Neural progenitor cell (in vitro differentiated cells): Measurements from ENCODE around the gene GDE1. TPM values are rescaled to one million over a fixed set of nuclear protein-coding genes. Genes with fewer than 3 reads are reported as not detected.
A peak's percentile ranks its signal among the peaks of the same experiment; 100 is the strongest.

Experiments used
- DNase-seq: peaks from one replicate; pipeline ENCODE4 v3.0.0-alpha.2; 2016; ENCODE audit warnings: low spot score
- H2AFZ ChIP-seq: fragments of 200-600 bp; sonication (generic); replicated peaks from 2 replicates; pipeline ENCODE4 v1.6.1; 2016; ENCODE audit warnings: antibody characterized with exemption
- H3F3A ChIP-seq: fragments of 200-600 bp; sonication (generic); 2 replicates; pipeline ENCODE4 v1.6.1; 2016; ENCODE audit warnings: antibody characterized with exemption, low read depth
- H3K27ac ChIP-seq: fragments of 200-600 bp; sonication (generic); 2 replicates; pipeline ENCODE4 v1.5.1; 2016; ENCODE audit warnings: mild to moderate bottlenecking
- H3K27me3 ChIP-seq: fragments of 200-600 bp; sonication (generic); 2 replicates; pipeline ENCODE4 v1.6.1; 2016; ENCODE audit warnings: mild to moderate bottlenecking, moderate library complexity
- H3K36me3 ChIP-seq: fragments of 200-600 bp; sonication (generic); 2 replicates; pipeline ENCODE4 v1.5.1; 2016
- H3K4me1 ChIP-seq: fragments of 200-600 bp; sonication (generic); 2 replicates; pipeline ENCODE4 v1.6.1; 2016; ENCODE audit warnings: mixed run types
- H3K4me2 ChIP-seq: fragments of 200-600 bp; sonication (generic); 2 replicates; pipeline ENCODE4 v1.6.1; 2016
- H3K4me3 ChIP-seq: fragments of 200-600 bp; sonication (generic); 2 replicates; pipeline ENCODE4 v1.5.1; 2016
- H3K79me2 ChIP-seq: fragments of 200-600 bp; sonication (generic); 2 replicates; pipeline ENCODE4 v1.6.1; 2016; ENCODE audit warnings: low read depth
- H3K9ac ChIP-seq: fragments of 200-600 bp; sonication (generic); 2 replicates; pipeline ENCODE4 v1.6.1; 2016
- H3K9me3 ChIP-seq: fragments of 200-600 bp; sonication (generic); 2 replicates; pipeline ENCODE4 v1.5.1; 2016; ENCODE audit warnings: low read depth
- H4K20me1 ChIP-seq: fragments of 200-600 bp; sonication (generic); 2 replicates; pipeline ENCODE4 v1.6.1; 2016; ENCODE audit warnings: low read depth
- H3K27ac Mint-ChIP-seq: 3 replicates; pipeline ENCODE4 v1.8.0; 2021; ENCODE audit warnings: mixed read lengths
- H3K27me3 Mint-ChIP-seq: 2 replicates; pipeline ENCODE4 v1.8.0; 2022; ENCODE audit warnings: low read depth, mild to moderate bottlenecking, inconsistent platforms, moderate library complexity, mixed read lengths; ENCODE audit not compliant: insufficient read depth
- H3K36me3 Mint-ChIP-seq: 3 replicates; pipeline ENCODE4 v1.8.0; 2021; ENCODE audit warnings: mixed read lengths
- H3K4me1 Mint-ChIP-seq: 3 replicates; pipeline ENCODE4 v1.8.0; 2021; ENCODE audit warnings: mixed read lengths
- H3K4me3 Mint-ChIP-seq: 3 replicates; pipeline ENCODE4 v1.8.0; 2021; ENCODE audit warnings: mild to moderate bottlenecking, moderate library complexity, mixed read lengths
- H3K9me3 Mint-ChIP-seq: 3 replicates; pipeline ENCODE4 v1.8.0; 2020; ENCODE audit warnings: mixed read lengths
- EZH2 ChIP-seq: fragments of 200-600 bp; sonication (generic); IDR thresholded peaks from 2 replicates; pipeline ENCODE4 v1.6.1; 2017; ENCODE audit warnings: antibody characterized with exemption, mild to moderate bottlenecking, moderate library complexity
- EZH2phosphoT487 ChIP-seq: fragments of 200-600 bp; sonication (generic); IDR thresholded peaks from 2 replicates; pipeline ENCODE4 v1.6.1; 2017; ENCODE audit warnings: antibody characterized with exemption
- total RNA-seq: library from RNA; depleted of rRNA; stranded (reverse); fragments of >200 nt; gene quantifications from 2 replicates; pipeline ENCODE4 v1.2.3, GENCODE V29; 2015; ENCODE audit warnings: low replicate concordance
- TF ChIP-seq, protein P1 (sequence below): fragments of 200-600 bp; sonication (generic); IDR thresholded peaks from 2 replicates; pipeline ENCODE4 v1.5.1; 2017; ENCODE audit warnings: antibody characterized with exemption, mild to moderate bottlenecking

GDE1 gene
- total RNA-seq, 1 donor from 2014 or later, result 43.0 TPM

DNA sequence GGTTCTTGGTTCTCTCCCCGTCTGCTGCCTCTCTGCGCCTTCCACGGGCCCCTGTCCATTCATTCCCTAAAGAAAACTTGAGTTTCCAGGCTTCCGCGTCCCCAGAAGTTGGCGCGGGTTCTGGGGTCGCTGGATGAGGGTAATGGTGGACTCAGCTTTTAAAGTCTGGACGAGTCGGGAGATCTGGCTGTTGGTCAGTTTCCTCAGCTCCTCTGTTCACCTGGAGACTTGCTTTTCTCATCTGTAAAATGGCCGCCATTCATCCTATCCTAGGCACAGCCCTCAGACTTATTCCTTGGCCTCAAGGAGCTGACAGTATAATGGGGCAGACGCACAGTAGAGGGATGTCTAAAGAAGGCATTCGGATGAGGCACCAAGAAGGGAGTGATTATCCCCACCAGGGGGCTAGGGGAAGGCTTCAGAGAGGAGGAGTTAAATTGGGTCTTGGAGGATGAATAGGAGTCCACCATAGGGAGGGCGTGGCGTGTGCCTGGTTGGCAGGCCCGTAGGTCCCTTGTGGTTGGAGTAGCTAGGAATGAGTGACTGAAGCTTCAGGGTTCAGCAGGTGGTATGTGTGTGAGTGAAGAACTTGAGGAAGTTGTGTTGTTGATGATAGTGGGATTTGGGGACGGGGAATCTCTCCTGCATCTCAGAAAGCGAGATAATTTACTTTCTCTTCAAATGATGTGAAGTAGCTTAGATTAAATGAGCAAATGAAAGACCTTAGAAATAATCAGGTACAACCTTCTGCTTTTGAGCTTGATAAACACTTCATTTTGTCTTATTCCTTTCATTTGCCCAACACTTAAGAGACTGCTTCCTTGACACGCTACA is 34.3 kb upstream of the GDE1 start:
- no peaks in the 10 kb centered on the region for H3K27me3 Mint-ChIP-seq
- H3K9me3 ChIP-seq, result no peaks in the 10 kb centered on the region
- H3K4me3 Mint-ChIP-seq, result peak overlapping the region; percentile 89
- H3K4me3 ChIP-seq, result peak overlapping the region; percentile 81
- peaks cover 26% of the 10 kb centered on the region for H3K79me2 ChIP-seq
- H3K27ac ChIP-seq, result peak overlapping the region; percentile 83
- TF ChIP-seq EZH2phosphoT487 (no peak), EZH2 (no peak)
- TF ChIP-seq, protein P1, sequence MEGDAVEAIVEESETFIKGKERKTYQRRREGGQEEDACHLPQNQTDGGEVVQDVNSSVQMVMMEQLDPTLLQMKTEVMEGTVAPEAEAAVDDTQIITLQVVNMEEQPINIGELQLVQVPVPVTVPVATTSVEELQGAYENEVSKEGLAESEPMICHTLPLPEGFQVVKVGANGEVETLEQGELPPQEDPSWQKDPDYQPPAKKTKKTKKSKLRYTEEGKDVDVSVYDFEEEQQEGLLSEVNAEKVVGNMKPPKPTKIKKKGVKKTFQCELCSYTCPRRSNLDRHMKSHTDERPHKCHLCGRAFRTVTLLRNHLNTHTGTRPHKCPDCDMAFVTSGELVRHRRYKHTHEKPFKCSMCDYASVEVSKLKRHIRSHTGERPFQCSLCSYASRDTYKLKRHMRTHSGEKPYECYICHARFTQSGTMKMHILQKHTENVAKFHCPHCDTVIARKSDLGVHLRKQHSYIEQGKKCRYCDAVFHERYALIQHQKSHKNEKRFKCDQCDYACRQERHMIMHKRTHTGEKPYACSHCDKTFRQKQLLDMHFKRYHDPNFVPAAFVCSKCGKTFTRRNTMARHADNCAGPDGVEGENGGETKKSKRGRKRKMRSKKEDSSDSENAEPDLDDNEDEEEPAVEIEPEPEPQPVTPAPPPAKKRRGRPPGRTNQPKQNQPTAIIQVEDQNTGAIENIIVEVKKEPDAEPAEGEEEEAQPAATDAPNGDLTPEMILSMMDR, result peak; percentile 38
- H3K36me3 Mint-ChIP-seq, result peaks cover 5% of the 10 kb centered on the region
- no peaks in the 10 kb centered on the region for H3K36me3 ChIP-seq
- peak overlapping the region; percentile 81 for H3K9ac ChIP-seq
- peaks cover 29% of the 10 kb centered on the region for H3F3A ChIP-seq
- peaks cover 5% of the 10 kb centered on the region for H4K20me1 ChIP-seq
- peak overlapping the region; percentile 74 for H3K4me2 ChIP-seq
- peak overlapping the region; percentile 28 for H3K27ac Mint-ChIP-seq
- H3K4me1 ChIP-seq, result no peaks in the 10 kb centered on the region
- H3K4me1 Mint-ChIP-seq, result peaks cover 17% of the 10 kb centered on the region
- H3K9me3 Mint-ChIP-seq, result no peaks in the 10 kb centered on the region
- DNase-seq, result peak; percentile 88
- no peaks in the 10 kb centered on the region for H3K27me3 ChIP-seq
- peak overlapping the region; percentile 94 for H2AFZ ChIP-seq

DNA sequence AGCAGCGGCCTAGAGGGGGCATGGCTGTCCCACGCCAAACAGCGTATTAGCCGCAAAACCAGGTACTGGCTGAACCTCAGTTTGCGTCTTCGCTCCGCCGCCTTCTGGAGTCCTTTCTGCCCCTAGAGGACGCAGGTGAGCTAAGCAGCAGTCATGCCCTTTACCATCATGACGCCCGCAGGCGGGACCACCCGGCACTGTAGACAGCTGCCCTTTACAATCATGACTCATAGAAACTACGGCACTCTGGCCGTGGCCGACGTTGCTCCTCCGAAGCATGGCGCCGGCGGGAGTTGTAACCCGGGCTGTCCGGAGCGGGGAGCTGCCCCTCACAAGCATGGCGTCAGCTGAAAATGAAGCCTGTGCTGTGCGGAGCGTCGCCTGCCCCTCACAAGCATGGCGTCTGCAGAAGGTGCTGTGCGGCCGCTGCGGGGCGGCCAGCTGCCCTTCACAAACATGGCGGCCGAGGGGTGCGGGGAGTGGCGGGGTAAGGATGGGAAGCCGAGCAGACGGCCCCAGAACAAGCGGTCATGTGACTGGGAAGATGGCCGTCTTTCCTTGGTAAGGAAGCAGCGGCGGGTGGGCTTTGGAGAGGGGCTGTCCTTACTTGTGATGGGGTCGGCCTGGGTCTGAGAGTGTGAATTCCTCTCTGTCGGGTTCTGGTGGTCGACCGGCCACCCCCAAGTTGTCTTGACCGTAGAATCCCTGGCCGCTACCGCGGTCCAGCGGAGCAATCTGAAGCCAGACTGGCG is 33.5 kb upstream of the GDE1 start, which contains the start of gene VPS35L:
VPS35L (plus strand) TSS at position 518 of the 752 bp plus-strand sequence; CDS start at position 545, 27 bp downstream.
- peak within 1 kb of the TSS; percentile 94 for H2AFZ ChIP-seq
- peak within 1 kb of the TSS; percentile 89 for H3K4me3 Mint-ChIP-seq

DNA sequence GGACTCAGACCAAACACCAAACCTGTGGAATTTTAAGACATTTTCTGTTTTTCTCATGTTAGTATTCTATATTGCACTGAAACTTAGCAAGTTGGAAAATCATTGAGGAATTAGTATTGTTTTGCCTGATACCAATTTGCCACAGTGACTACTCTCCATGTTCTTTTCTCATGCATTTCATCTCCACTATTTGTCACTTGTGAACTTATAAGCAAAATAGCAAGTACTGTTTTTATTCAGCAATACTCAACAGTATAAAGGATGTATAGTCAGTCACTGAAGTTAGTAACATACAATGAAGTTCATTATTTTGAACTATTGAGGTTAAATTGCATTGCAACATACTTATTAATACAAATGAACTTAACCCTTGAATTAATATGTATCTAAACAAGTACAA is 27.8 kb upstream of the GDE1 start:
- H3K4me1 ChIP-seq, result no peaks in the 10 kb centered on the region
- no peak overlapping the region for H3K4me2 ChIP-seq
- H3K9me3 ChIP-seq, result no peaks in the 10 kb centered on the region
- no peak overlapping the region for H2AFZ ChIP-seq
- H3K9ac ChIP-seq, result no peak overlapping the region
- H3K4me3 Mint-ChIP-seq, result no peak overlapping the region
- H3K36me3 ChIP-seq, result peaks cover 16% of the 10 kb centered on the region
- H3K27ac ChIP-seq, result no peak overlapping the region
- H3K36me3 Mint-ChIP-seq, result peaks cover 7% of the 10 kb centered on the region
- no peak for TF ChIP-seq EZH2phosphoT487
- no peak for TF ChIP-seq EZH2
- TF ChIP-seq, protein P1, result no peak
- no peak overlapping the region for H3K27ac Mint-ChIP-seq
- no peak for DNase-seq
- H3K27me3 ChIP-seq, result no peaks in the 10 kb centered on the region
- no peaks in the 10 kb centered on the region for H3K9me3 Mint-ChIP-seq
- H3K27me3 Mint-ChIP-seq, result no peaks in the 10 kb centered on the region
- H3K79me2 ChIP-seq, result no peaks in the 10 kb centered on the region
- no peak overlapping the region for H3K4me3 ChIP-seq
- H3F3A ChIP-seq, result peaks cover 8% of the 10 kb centered on the region
- no peaks in the 10 kb centered on the region for H4K20me1 ChIP-seq
- no peaks in the 10 kb centered on the region for H3K4me1 Mint-ChIP-seq

More for the DNA sequence above, 33.5 kb upstream of the GDE1 start, which contains the start of gene VPS35L:
- peak within 1 kb of the TSS; percentile 81 for H3K9ac ChIP-seq
- Mint-ChIP-seq H3K27ac (peak within 1 kb of the TSS; percentile 28), H3K9me3 (no peaks in the 10 kb centered on the region), H3K36me3 (peaks cover 5% of the 10 kb centered on the region), H3K27me3 (no peaks in the 10 kb centered on the region), H3K4me1 (peaks cover 17% of the 10 kb centered on the region)
- peaks cover 20% of the 10 kb centered on the region for H3K79me2 ChIP-seq
- peaks cover 29% of the 10 kb centered on the region for H3F3A ChIP-seq
- DNase-seq, result peak; percentile 99
- no peaks in the 10 kb centered on the region for H3K27me3 ChIP-seq
- peak within 1 kb of the TSS; percentile 81 for H3K4me3 ChIP-seq
- H3K27ac ChIP-seq, result peak within 1 kb of the TSS; percentile 83
- H3K36me3 ChIP-seq, result no peaks in the 10 kb centered on the region
- no peak for TF ChIP-seq EZH2
- TF ChIP-seq, protein P1, result peak; percentile 72
- H4K20me1 ChIP-seq, result peaks cover 5% of the 10 kb centered on the region
- no peaks in the 10 kb centered on the region for H3K9me3 ChIP-seq
- peak within 1 kb of the TSS; percentile 74 for H3K4me2 ChIP-seq
- H3K4me1 ChIP-seq, result no peaks in the 10 kb centered on the region
